ENCODE data around the gene VSNL1. TPM values are rescaled to one million over a fixed set of nuclear protein-coding genes. Genes with fewer than 3 reads are reported as not detected.

Gene VSNL1
- polyA plus RNA-seq, 1 of the 3 experiments (the other 2 are of a cell fraction): 1.3 TPM

DNA sequence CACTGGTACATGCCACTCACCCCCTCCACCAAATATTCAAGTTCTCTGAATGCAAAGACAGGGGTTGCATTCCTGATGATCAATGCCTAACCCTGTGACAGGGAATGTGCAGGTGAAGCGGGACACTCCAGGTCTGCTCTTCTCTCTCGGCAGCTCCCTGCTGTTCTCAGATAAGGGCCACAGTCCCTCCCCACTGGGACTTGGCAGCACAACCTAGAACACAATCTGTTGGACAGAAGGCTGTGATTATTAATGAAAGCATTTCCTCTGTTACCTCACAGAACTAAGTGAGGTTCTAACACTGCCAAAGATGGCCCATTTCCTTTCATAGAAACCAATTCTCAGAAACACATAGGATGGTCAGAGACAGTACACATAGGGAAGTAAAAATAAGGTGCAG is 42.7 kb downstream of the VSNL1 start:
- no peak overlapping the region for H3K9ac ChIP-seq
- CTCF ChIA-PET: no interaction called here
- no peak overlapping the region for H2AFZ ChIP-seq (ENCODE audit: low read depth)
- WGBS (ENCODE audit: low lambda C conversion rate): 52% methylated on average over 2 of the region's 2 CpGs
- no peaks in the 10 kb centered on the region for H4K20me1 ChIP-seq (ENCODE audit: insufficient read depth)
- POLR2A ChIA-PET: no interaction called here
- DNase-seq: no peak
- no peaks in the 10 kb centered on the region for H3K79me2 ChIP-seq (ENCODE audit: insufficient read depth)
- H3K27ac ChIP-seq (ENCODE audit: low read depth in 2 of 2, low read length in 1 of 2): no peak overlapping the region
- H3F3A ChIP-seq (replicated peaks; ENCODE audit: insufficient read depth): no peaks in the 10 kb centered on the region
- H3K4me2 ChIP-seq: no peak overlapping the region
- H3K9me2 ChIP-seq: no peaks in the 10 kb centered on the region
- no peaks in the 10 kb centered on the region for H3K9me3 ChIP-seq
- no peaks in the 10 kb centered on the region for H3K27me3 ChIP-seq (ENCODE audit: insufficient read depth)
- no peak overlapping the region for H3K4me3 ChIP-seq (ENCODE audit: low read depth in 2 of 2, low read length in 1 of 2)
- no peaks in the 10 kb centered on the region for H3K4me1 ChIP-seq (ENCODE audit: control insufficient read depth in 1 of 2, insufficient read depth in 2 of 2, low read depth in 1 of 2, low read length in 1 of 2)
- H3K36me3 ChIP-seq (replicated peaks in 1 of 2; ENCODE audit: control insufficient read depth in 1 of 2, insufficient read depth in 2 of 2, low read length in 1 of 2): no peaks in the 10 kb centered on the region
- TF ChIP-seq MXI1 (IDR thresholded peaks at IDR 0.05; ENCODE audit: low read depth, low read length): no peak
- no peak for TF ChIP-seq POLR2AphosphoS5 (IDR thresholded peaks at IDR 0.05; ENCODE audit: low read depth, low read length)
- TF ChIP-seq REST (IDR thresholded peaks at IDR 0.05; ENCODE audit: low read depth, low read length): no peak
- no peak for TF ChIP-seq MEF2A (IDR thresholded peaks at IDR 0.05; ENCODE audit: borderline replicate concordance, low read depth)
- TF ChIP-seq CHD2 (IDR thresholded peaks at IDR 0.05; ENCODE audit: low read length, partially characterized antibody): no peak
- TF ChIP-seq FOXJ3 (CRISPR knock-in tag; IDR thresholded peaks at IDR 0.05): no peak
- TF ChIP-seq, protein P1, sequence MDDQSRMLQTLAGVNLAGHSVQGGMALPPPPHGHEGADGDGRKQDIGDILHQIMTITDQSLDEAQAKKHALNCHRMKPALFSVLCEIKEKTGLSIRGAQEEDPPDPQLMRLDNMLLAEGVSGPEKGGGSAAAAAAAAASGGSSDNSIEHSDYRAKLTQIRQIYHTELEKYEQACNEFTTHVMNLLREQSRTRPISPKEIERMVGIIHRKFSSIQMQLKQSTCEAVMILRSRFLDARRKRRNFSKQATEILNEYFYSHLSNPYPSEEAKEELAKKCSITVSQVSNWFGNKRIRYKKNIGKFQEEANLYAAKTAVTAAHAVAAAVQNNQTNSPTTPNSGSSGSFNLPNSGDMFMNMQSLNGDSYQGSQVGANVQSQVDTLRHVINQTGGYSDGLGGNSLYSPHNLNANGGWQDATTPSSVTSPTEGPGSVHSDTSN (IDR thresholded peaks at IDR 0.05): no peak
- TF ChIP-seq SMC3 (IDR thresholded peaks at IDR 0.05; ENCODE audit: low read depth, low read length): no peak
- no peak for TF ChIP-seq EZH2phosphoT487 (IDR thresholded peaks at IDR 0.05; ENCODE audit: borderline replicate concordance, low read depth)
- TF ChIP-seq RAD21 (IDR thresholded peaks at IDR 0.05; ENCODE audit: low read length): no peak
- TF ChIP-seq RXRA (IDR thresholded peaks at IDR 0.05; ENCODE audit: borderline replicate concordance, low read depth): no peak
- TF ChIP-seq, protein P2, sequence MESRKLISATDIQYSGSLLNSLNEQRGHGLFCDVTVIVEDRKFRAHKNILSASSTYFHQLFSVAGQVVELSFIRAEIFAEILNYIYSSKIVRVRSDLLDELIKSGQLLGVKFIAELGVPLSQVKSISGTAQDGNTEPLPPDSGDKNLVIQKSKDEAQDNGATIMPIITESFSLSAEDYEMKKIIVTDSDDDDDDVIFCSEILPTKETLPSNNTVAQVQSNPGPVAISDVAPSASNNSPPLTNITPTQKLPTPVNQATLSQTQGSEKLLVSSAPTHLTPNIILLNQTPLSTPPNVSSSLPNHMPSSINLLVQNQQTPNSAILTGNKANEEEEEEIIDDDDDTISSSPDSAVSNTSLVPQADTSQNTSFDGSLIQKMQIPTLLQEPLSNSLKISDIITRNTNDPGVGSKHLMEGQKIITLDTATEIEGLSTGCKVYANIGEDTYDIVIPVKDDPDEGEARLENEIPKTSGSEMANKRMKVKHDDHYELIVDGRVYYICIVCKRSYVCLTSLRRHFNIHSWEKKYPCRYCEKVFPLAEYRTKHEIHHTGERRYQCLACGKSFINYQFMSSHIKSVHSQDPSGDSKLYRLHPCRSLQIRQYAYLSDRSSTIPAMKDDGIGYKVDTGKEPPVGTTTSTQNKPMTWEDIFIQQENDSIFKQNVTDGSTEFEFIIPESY (IDR thresholded peaks at IDR 0.05; ENCODE audit: borderline replicate concordance, low read depth): no peak

Data from SK-N-SH (cell line).